Small intestine (tissue), 7 donors: ENCODE data around the gene MIF. TPM values are rescaled to one million over a fixed set of nuclear protein-coding genes. Genes with fewer than 3 reads are reported as not detected.
"Not testable (repeated sequence)": the region's sequence is repeated elsewhere in the genome, so short reads cannot be mapped to it uniquely, and the experiment has no call there.

Experiments
- DNase-seq, 2 donors: peaks; one replicate each; pipeline versions ENCODE4 v3.0.0 to v3.0.0-alpha.2; 2013
- FAIRE-seq: peaks from 2 replicates; lab custom pipeline; 2012; peaks lifted over from hg19 to GRCh38; lab: Jason Lieb, UNC
- H3K27ac ChIP-seq, 3 donors: one replicate each; pipeline ENCODE4 v1.5.1; 2013; ENCODE audit warnings: low read length in 2 of 3, mild to moderate bottlenecking in 2 of 3, control low read depth in 1 of 3, inconsistent platforms in 1 of 3, low read depth in 1 of 3, moderate library complexity in 1 of 3
- H3K27me3 ChIP-seq, 3 donors: one replicate each; pipeline ENCODE4 v1.6.1; 2013; ENCODE audit warnings: low read length in 3 of 3, inconsistent platforms in 1 of 3; ENCODE audit not compliant: control insufficient read depth in 3 of 3, insufficient read depth in 3 of 3
- H3K36me3 ChIP-seq, 3 donors: one replicate each; pipeline ENCODE4 v1.6.1; 2013; ENCODE audit warnings: low read length in 3 of 3, inconsistent platforms in 1 of 3, low read depth in 1 of 3, mild to moderate bottlenecking in 1 of 3, moderate library complexity in 1 of 3; ENCODE audit not compliant: control insufficient read depth in 3 of 3, insufficient read depth in 2 of 3
- H3K4me1 ChIP-seq, 3 donors: one replicate each; pipeline ENCODE4 v1.6.1; 2013; ENCODE audit warnings: low read length in 2 of 3, inconsistent platforms in 1 of 3, low read depth in 1 of 3, mild to moderate bottlenecking in 1 of 3, moderate library complexity in 1 of 3; ENCODE audit not compliant: control insufficient read depth in 3 of 3, insufficient read depth in 2 of 3
- H3K4me3 ChIP-seq, 3 donors: one replicate each; pipeline ENCODE4 v1.5.1; 2013; ENCODE audit warnings: low read length in 3 of 3, control low read depth in 1 of 3, inconsistent platforms in 1 of 3, low read depth in 1 of 3, mild to moderate bottlenecking in 1 of 3, moderate library complexity in 1 of 3
- H3K9me3 ChIP-seq, 2 donors: one replicate each; pipeline ENCODE4 v1.6.1; 2013; ENCODE audit warnings: low read depth in 1 of 2, low read length in 1 of 2; ENCODE audit not compliant: control insufficient read depth in 2 of 2, insufficient read depth in 1 of 2
- WGBS, 3 donors: extraction: QIAGEN DNeasy Blood & Tissue Kit; methylation state at CpG; one replicate each; pipeline ENCODE4 v1.1.7; 2013; 5-methylcytosine and 5-hydroxymethylcytosine counted together
- polyA plus RNA-seq, 4 donors: library from polyadenylated mRNA; stranded (reverse) in 3 of 4; unstranded in 1 of 4; fragments of 200-250 nt in 3 of 4; fragments of 120-200 nt in 1 of 4; gene quantifications; one replicate each; pipeline versions ENCODE4 v1.2.1 to v1.2.3, GENCODE V29; 2013
- donor health status: healthy with polysubstance abuse.
- donor health status: control.
- donor health status: control.
- donor health status: Bipolar disorder and iron deficiency.
- donor health status: healthy.

Gene MIF
- polyA plus RNA-seq, 4 donors: 335 to 743 (median 449) TPM

GRCh38 chr22:23921586-23922201, 27.5 kb downstream of the MIF start:
- not testable (repeated sequence) for H3K4me1 ChIP-seq, FAIRE-seq, H3K4me3 ChIP-seq, H3K27me3 ChIP-seq, DNase-seq, H3K27ac ChIP-seq
- peaks cover 0 to 23% (median 22%) of the 10 kb centered on the region in 3 donors for H3K36me3 ChIP-seq
- WGBS, 3 donors: 83 to 92% (median 91%) methylated on average over 13 of the region's 13 CpGs
- peaks cover 0 to 19% of the 10 kb centered on the region in 2 donors for H3K9me3 ChIP-seq

DNA sequence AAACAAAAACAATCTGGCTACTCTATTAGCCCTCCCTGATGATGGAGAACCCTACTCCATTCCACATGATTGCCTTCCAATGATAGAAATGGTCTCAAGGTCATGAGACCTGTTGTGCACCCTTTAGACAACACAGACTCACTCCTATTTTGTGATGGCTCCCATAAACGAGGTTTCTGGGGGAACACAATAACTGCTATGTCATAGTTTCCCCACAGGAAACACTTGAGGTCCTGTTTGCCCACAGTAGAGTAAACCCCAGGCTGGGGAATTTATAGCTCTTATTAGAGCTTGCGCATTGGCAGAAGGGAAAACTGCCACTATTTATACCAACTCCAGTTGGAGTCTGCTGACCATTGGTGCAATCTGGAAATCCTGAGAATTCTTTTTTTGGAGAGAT, 28.7 kb downstream of the MIF start:
- DNase-seq (no peak), FAIRE-seq (no peak)
- Histone ChIP-seq H3K36me3 (peaks cover 0 to 27% (median 19%) of the 10 kb centered on the region in 3 donors), H3K27me3 (no peaks in the 10 kb centered on the region), H3K4me1 (no peaks in the 10 kb centered on the region), H3K9me3 (peaks cover 0 to 19% of the 10 kb centered on the region in 2 donors), H3K4me3 (no peak overlapping the region), H3K27ac (no peak overlapping the region)
- 46 to 69% (median 55%) methylated on average over 2 of the region's 2 CpGs for WGBS, 3 donors

- Histone ChIP-seq H3K27ac (no peak overlapping the region), H3K4me3 (no peak overlapping the region), H3K36me3 (peaks cover 0 to 24% (median 23%) of the 10 kb centered on the region in 3 donors), H3K27me3 (no peaks in the 10 kb centered on the region), H3K9me3 (peaks cover 0 to 21% of the 10 kb centered on the region in 2 donors), H3K4me1 (no peaks in the 10 kb centered on the region)
- DNase-seq: no peak
- FAIRE-seq: no peak
- WGBS, 3 donors: 82 to 92% (median 89%) methylated on average over 6 of the region's 6 CpGs
Measured at GRCh38 chr22:23925020-23925606, 30.9 kb downstream of the MIF start.

DNA sequence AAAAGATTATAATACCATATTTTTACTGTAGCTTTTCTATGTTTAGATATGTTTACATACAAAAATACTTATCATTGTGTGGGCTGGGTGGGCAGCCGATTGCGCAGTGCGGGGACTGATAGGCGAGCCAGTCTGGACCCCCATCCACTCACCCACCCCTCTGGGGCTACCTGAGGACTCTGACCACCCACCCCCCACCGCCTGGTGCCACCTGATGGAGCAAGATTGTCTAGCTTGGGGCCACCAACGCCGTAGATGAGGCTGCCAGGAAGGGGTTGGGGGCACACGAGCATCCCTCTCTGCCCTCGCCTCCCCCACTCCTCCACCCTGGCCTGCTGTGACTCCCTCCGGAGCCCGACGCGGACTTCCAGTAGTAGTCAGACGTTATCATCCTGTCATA, 32.4 kb downstream of the MIF start:
- FAIRE-seq: no peak
- no peaks in the 10 kb centered on the region for H3K4me1 ChIP-seq
- DNase-seq: no peak
- H3K9me3 ChIP-seq: peaks cover 0 to 27% of the 10 kb centered on the region in 2 donors
- H3K4me3 ChIP-seq: no peak overlapping the region
- H3K27ac ChIP-seq: no peak overlapping the region
- H3K36me3 ChIP-seq: peaks cover 0 to 23% (median 23%) of the 10 kb centered on the region in 3 donors
- no peaks in the 10 kb centered on the region for H3K27me3 ChIP-seq
- 74 to 87% (median 78%) methylated on average over 14 of the region's 14 CpGs for WGBS, 3 donors

DNA sequence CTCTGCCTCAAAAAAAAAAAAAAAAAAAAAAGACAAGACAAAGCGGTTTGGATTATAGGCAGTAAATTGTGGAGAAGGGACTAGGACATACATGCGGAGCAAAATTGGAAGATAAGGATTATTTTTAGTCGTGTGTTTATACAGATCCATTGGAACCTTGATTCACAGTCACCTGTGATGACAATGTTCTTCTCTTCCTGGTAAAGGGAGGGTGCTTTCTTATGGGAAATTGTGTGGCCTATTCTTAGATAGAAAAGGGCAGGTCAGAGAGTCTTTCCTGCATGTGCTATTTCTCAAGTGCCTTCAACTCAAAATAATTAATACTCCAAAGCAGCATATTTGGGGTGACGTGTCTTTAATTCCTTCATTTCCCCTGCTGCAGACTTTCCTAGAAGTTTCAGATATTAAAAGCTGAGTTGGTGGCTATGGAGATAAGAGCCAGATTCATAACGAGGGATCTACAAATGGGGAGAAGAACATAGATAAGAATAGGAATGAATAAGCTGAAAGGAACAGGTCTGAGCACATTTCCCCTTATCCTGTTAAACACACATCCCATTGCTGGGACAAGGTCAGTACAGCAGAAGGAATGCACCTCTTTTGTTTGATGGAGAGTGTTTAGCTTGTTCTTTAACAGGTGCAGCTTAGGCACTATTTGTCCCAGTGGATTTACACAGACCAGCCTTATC, 44.3 kb downstream of the MIF start:
- DNase-seq (peak in 1 of 2 donors; percentile 22), FAIRE-seq (no peak)
- Histone ChIP-seq H3K9me3 (no peaks in the 10 kb centered on the region), H3K4me1 (no peaks in the 10 kb centered on the region), H3K4me3 (no peak overlapping the region), H3K27me3 (no peaks in the 10 kb centered on the region), H3K36me3 (no peaks in the 10 kb centered on the region), H3K27ac (no peak overlapping the region)
- 65 to 72% (median 68%) methylated on average over 5 of the region's 5 CpGs for WGBS, 3 donors

DNA sequence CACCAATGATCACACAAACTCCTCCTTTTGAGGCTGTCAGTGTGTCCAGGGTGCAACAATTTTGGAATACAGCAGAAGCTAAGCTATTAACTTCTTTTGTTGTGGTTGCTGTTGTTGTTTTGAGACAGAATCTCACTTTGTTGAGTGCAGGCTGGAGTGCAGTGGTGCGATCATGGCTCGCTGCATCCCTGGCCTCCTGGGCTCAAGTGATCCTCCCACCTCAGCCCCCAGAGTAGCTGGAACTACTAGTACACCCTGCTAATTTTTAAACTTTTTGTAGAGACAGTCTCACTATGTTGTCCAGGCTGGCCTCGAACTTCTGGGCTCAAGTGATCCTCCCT, 44.8 kb downstream of the MIF start:
- DNase-seq (no peak), FAIRE-seq (no peak)
- WGBS, 3 donors: 61 to 94% (median 83%) methylated on average over 3 of the region's 3 CpGs
- H3K4me1 ChIP-seq: no peaks in the 10 kb centered on the region
- no peak overlapping the region for H3K4me3 ChIP-seq
- no peaks in the 10 kb centered on the region for H3K27me3 ChIP-seq
- H3K9me3 ChIP-seq: no peaks in the 10 kb centered on the region
- no peak overlapping the region for H3K27ac ChIP-seq
- no peaks in the 10 kb centered on the region for H3K36me3 ChIP-seq

GRCh38 chr22:23940166-23940565, 46.0 kb downstream of the MIF start:
- not testable (repeated sequence) for H3K4me3 ChIP-seq, H3K4me1 ChIP-seq, DNase-seq, H3K27me3 ChIP-seq, H3K36me3 ChIP-seq, H3K9me3 ChIP-seq, FAIRE-seq, H3K27ac ChIP-seq
- 84% methylated on average over 3 of the region's 14 CpGs; no CpG with 5 or more reads in 2 of the 3 donors for WGBS, 3 donors
